GM21423 (cell line): ENCODE data around the gene NRGN.

Source experiments
- ATAC-seq: cut with Tn5 transposase; IDR thresholded peaks from one replicate; pipeline ENCODE4 v1.9.1; 2021; ENCODE audit warnings: mild to moderate bottlenecking, moderate library complexity; ENCODE audit not compliant: unreplicated experiment

The NRGN gene

GRCh38 chr11:124739479-124740276 lies at the start of gene NRGN:
Gene NRGN (plus strand): TSS chr11:124739942. CDS start chr11:124740085, 143 bp downstream.
- peak; percentile 97 for ATAC-seq

DNA sequence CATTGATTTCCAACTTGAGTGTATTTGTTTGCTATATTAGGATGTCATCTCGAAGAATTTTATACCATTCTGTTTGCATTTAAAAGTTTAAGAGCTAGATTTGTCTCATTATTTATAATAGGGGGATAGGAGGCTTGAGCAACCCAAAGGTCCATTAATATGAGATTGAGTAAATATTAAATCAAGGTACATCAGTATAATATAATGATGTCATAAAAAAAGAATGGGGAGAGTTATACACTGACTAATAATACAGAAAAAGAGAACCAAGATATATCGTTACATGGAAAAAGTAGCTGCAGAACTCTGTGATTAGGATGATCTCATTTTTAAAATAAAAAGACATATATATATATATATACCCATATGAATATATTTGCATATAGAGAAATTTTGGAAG lies 46.6 kb upstream of the NRGN start:
- no peak for ATAC-seq

- ATAC-seq, result no peak
Measured at GRCh38 chr11:124699547-124699946, 40.2 kb upstream of the NRGN start.

DNA sequence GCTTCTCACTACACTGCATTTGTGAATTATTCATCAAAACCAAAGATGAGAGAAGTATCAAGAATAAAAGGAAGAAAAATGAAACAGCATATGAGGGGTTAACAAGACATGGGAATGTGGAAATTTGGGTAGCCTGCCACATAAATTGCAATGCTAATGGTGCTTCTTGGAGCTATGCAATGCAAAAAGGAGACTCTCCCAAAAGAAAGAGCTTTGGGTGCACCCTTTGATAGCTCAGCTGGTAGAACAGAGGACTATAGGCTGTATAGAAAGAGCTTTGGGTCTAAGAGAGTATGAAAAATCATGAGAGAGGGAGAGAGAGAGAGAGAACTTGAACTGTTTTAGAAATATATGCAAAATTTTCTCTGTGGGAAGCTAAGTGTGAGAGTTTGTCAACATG lies 39.7 kb upstream of the NRGN start:
- no peak for ATAC-seq

DNA sequence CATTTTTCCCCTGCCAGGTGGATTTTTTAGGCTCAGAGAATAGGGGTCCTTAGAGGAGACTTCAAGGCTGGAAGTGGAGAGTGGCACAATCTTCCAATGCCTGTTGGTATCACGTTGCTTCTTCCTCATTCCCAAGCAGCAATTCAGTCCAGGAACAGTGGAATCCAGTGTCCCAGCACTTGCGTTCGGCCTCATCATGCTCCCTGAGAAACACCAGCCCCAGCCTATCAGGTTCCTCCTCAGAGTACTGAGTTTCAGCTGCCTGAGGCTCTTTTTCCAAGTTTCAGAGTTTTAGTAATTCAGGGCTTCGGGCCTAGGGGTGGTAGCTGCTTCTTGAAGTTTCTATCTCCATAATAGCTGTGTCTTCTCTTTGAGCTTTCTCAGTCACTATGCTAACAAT lies 31.9 kb upstream of the NRGN start:
- ATAC-seq, result no peak

- no peak for ATAC-seq
Measured at GRCh38 chr11:124712392-124712791, 27.4 kb upstream of the NRGN start.

GRCh38 chr11:124716591-124716990 lies 23.2 kb upstream of the NRGN start:
- ATAC-seq, result no peak

GRCh38 chr11:124717421-124717785 lies 22.3 kb upstream of the NRGN start:
- no peak for ATAC-seq

DNA sequence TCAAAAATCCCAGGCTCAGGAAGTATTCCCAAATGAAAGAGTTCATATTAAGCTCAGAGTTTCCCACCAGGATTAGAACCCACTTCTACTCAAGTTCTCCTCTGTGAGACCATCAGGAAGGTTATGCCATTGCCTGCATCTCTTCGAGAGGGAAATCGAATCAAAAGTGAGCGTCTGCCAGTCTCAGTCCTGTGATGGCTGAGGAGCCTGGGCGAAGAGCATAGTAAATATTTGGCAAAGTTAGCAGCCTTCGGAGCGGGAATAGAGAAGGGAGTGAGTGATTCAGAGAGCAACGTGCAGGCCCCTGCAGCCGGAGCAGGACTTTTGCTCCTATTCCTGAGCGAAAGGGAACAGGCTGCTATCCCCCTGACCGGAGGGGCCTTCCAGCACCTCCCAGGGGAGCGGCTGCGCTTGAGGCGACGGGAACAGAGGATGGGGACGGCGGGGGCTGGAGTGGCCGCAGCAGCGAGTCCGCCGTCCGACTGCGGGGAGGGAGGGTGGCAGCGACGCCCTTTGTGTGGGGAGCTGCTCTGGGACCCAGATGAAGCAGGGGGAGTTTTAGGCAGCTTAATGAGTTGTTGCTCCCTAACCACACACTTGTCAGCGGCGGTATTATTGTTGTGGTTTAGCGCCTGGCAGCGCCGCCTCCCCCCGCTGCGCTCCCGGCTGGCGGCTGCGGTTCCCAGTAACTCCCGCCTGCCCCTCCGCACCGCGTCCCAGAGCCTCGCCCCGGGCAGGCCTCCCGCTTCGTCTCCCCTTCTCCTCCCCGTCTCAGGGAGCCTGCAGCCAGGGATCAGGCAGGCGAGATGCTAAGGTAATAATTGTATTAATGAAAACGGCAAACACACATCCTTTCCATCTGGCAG lies 21.7 kb upstream of the NRGN start:
- no peak for ATAC-seq

GRCh38 chr11:124718801-124719200 lies 20.9 kb upstream of the NRGN start:
- no peak for ATAC-seq

GRCh38 chr11:124719534-124719933 lies 20.2 kb upstream of the NRGN start:
- no peak for ATAC-seq

GRCh38 chr11:124722176-124722575 lies 17.6 kb upstream of the NRGN start:
- no peak for ATAC-seq

GRCh38 chr11:124724979-124725718 lies 14.6 kb upstream of the NRGN start:
- peak; percentile 96 for ATAC-seq

- ATAC-seq, result peak; percentile 16
Measured at GRCh38 chr11:124725719-124726105, 14.0 kb upstream of the NRGN start.

GRCh38 chr11:124727474-124727873 lies 12.3 kb upstream of the NRGN start:
- no peak for ATAC-seq

DNA sequence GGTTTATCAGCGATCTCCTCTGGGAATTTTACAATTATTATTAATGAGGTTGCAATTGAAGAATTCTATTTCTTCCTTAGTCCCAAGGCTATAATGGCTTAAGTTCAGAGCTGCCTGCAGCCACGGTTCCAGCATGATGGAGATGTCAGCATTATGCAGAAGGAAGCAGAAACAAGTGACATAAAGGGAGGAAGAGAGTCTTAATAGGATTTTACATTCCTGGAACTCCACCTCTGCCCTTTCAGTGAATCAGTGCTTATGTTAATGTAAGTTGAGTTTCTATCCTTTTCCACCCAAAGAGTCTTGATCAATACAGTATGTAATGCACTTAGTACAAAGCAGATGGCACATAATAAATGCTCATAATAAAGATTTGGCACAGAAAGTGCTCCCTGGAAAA lies 11.6 kb upstream of the NRGN start:
- no peak for ATAC-seq

- ATAC-seq, result no peak
Measured at GRCh38 chr11:124729571-124729970, 10.2 kb upstream of the NRGN start.

- no peak for ATAC-seq
Measured at GRCh38 chr11:124732230-124732629, 7.5 kb upstream of the NRGN start.

GRCh38 chr11:124736736-124737135 lies 3.0 kb upstream of the NRGN start:
- ATAC-seq, result no peak

GRCh38 chr11:124737638-124738305 lies 2.0 kb upstream of the NRGN start:
- ATAC-seq, result no peak
